Ectodermal cell (in vitro differentiated cells): ENCODE measurements around the gene GAP43.

Experiments
- H3K27ac ChIP-seq: 2 replicates; pipeline ENCODE4 v1.7.0; 2013; ENCODE audit warnings: mild to moderate bottlenecking, low read depth, low read length; ENCODE audit not compliant: insufficient read depth, poor library complexity, severe bottlenecking
- H3K27me3 ChIP-seq: 2 replicates; pipeline ENCODE4 v1.7.0; 2013; ENCODE audit warnings: mild to moderate bottlenecking, low read length; ENCODE audit not compliant: insufficient read depth, control insufficient read depth, poor library complexity, severe bottlenecking
- H3K36me3 ChIP-seq: one replicate; pipeline ENCODE4 v1.7.0; 2013; ENCODE audit warnings: low read length; ENCODE audit not compliant: control insufficient read depth, insufficient read depth
- H3K4me1 ChIP-seq: one replicate; pipeline ENCODE4 v1.7.0; 2013; ENCODE audit warnings: low read length; ENCODE audit not compliant: control insufficient read depth, insufficient read depth
- H3K4me3 ChIP-seq: 2 replicates; pipeline ENCODE4 v1.7.0; 2013; ENCODE audit warnings: low read depth, low read length, control low read depth; ENCODE audit not compliant: insufficient read depth
- H3K9me3 ChIP-seq: 2 replicates; pipeline ENCODE4 v1.7.0; 2013; ENCODE audit warnings: mild to moderate bottlenecking, low read length, moderate library complexity; ENCODE audit not compliant: control insufficient read depth
- WGBS, 2 experiments: methylation state at CpG; one replicate each; pipeline ENCODE4 v1.1.7; 2013; ENCODE audit warnings: missing lambda C conversion rate in 2 of 2; 5-methylcytosine and 5-hydroxymethylcytosine counted together

Gene GAP43

GRCh38 chr3:115708540-115708939 lies 85.2 kb downstream of the GAP43 start:
- Histone ChIP-seq H3K9me3 (no peaks in the 10 kb centered on the region), H3K4me1 (no peaks in the 10 kb centered on the region), H3K36me3 (no peaks in the 10 kb centered on the region), H3K27ac (no peak overlapping the region), H3K27me3 (no peaks in the 10 kb centered on the region), H3K4me3 (no peak overlapping the region)
- 82 to 92% methylated on average over 2 of the region's 2 CpGs for WGBS, 2 experiments

DNA sequence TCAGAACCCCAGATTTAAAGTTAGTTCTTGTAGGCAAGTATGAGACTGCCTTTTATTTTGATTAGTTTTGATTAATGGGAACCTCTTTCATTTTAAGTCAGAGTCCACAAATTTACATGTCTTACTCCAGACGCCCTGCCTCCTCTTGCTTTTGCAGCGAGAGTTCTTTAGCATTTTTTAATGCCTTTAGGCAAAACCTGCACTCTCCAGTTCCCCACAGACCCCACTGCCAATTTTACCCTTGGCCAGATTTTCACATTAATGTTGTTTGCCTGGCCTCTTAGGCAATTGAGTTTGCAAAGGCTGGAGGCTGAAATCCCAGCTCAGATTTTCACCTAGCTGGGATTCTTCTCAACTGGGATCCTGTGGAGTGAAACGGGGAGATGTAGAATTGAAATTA lies 85.8 kb downstream of the GAP43 start:
- 75 to 80% methylated on average over 2 of the region's 3 CpGs for whole genome bisulfite sequencing, 2 experiments
- H3K9me3 ChIP-seq, result no peaks in the 10 kb centered on the region
- H3K36me3 ChIP-seq, result no peaks in the 10 kb centered on the region
- no peaks in the 10 kb centered on the region for H3K27me3 ChIP-seq
- no peak overlapping the region for H3K27ac ChIP-seq
- no peak overlapping the region for H3K4me3 ChIP-seq
- no peaks in the 10 kb centered on the region for H3K4me1 ChIP-seq

DNA sequence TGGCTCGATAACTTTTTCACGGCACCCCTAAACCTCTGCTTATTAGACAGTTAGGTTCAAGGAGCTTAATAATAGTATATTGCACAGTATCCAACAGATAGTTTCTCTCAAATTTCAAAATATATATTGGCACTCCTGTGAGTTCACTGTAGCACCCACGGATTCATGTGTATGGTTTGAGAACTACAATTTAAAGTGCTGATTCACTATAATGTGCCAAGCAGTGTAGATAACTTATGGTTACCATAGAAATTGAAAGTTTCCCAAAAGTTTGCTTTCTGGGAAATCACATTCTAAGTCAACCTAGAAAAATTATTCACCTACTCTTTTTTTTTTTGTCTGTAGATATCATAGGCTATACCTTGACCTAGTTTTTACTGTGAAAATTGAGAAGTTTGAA lies 86.6 kb downstream of the GAP43 start:
- Histone ChIP-seq H3K9me3 (no peaks in the 10 kb centered on the region), H3K4me1 (no peaks in the 10 kb centered on the region), H3K27ac (no peak overlapping the region), H3K27me3 (no peaks in the 10 kb centered on the region), H3K4me3 (no peak overlapping the region), H3K36me3 (no peaks in the 10 kb centered on the region)
- WGBS, 2 experiments, result 88 to 98% methylated on average over 1 to 3 of the region's 3 CpGs

GRCh38 chr3:115710799-115711198 lies 87.5 kb downstream of the GAP43 start:
- H3K9me3 ChIP-seq, result no peaks in the 10 kb centered on the region
- no peaks in the 10 kb centered on the region for H3K27me3 ChIP-seq
- no peak overlapping the region for H3K27ac ChIP-seq
- H3K4me1 ChIP-seq, result no peaks in the 10 kb centered on the region
- 71% methylated on average over 1 of the region's 2 CpGs; no CpG with 5 or more reads in 1 of the 2 experiments for WGBS, 2 experiments
- no peak overlapping the region for H3K4me3 ChIP-seq
- no peaks in the 10 kb centered on the region for H3K36me3 ChIP-seq

GRCh38 chr3:115712871-115713270 lies 89.6 kb downstream of the GAP43 start:
- no peak overlapping the region for H3K4me3 ChIP-seq
- H3K9me3 ChIP-seq, result no peaks in the 10 kb centered on the region
- no peaks in the 10 kb centered on the region for H3K27me3 ChIP-seq
- WGBS, 2 experiments, result 0 to 2% methylated on average over 1 of the region's 1 CpG
- no peak overlapping the region for H3K27ac ChIP-seq
- no peaks in the 10 kb centered on the region for H3K36me3 ChIP-seq
- no peaks in the 10 kb centered on the region for H3K4me1 ChIP-seq

GRCh38 chr3:115713284-115713683 lies 90.0 kb downstream of the GAP43 start:
- Histone ChIP-seq H3K27ac (no peak overlapping the region), H3K27me3 (no peaks in the 10 kb centered on the region), H3K4me3 (no peak overlapping the region), H3K9me3 (no peaks in the 10 kb centered on the region), H3K36me3 (no peaks in the 10 kb centered on the region), H3K4me1 (no peaks in the 10 kb centered on the region)
- 86 to 92% methylated on average over 5 of the region's 5 CpGs for WGBS, 2 experiments

GRCh38 chr3:115715241-115715745 lies 92.0 kb downstream of the GAP43 start:
- Histone ChIP-seq H3K27ac (no peak overlapping the region), H3K27me3 (no peaks in the 10 kb centered on the region), H3K36me3 (no peaks in the 10 kb centered on the region), H3K4me3 (no peak overlapping the region), H3K9me3 (no peaks in the 10 kb centered on the region), H3K4me1 (no peaks in the 10 kb centered on the region)
- whole genome bisulfite sequencing, 2 experiments, result 92 to 94% methylated on average over 3 to 4 of the region's 4 CpGs

DNA sequence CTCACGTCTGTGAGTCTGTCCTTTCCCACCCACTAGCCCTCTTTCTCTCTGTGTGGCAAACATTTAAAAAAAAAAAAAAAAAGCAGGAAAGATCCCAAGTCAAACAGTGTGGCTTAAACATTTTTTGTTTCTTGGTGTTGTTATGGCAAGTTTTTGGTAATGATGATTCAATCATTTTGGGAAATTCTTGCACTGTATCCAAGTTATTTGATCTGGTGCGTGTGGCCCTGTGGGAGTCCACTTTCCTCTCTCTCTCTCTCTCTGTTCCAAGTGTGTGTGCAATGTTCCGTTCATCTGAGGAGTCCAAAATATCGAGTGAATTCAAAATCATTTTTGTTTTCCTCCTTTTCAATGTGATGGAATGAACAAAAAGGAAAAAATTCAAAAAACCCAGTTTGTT lies 97.7 kb downstream of the GAP43 start:
- Histone ChIP-seq H3K4me3 (no peak overlapping the region), H3K9me3 (no peaks in the 10 kb centered on the region), H3K36me3 (no peaks in the 10 kb centered on the region), H3K27ac (no peak overlapping the region), H3K4me1 (no peaks in the 10 kb centered on the region), H3K27me3 (no peaks in the 10 kb centered on the region)
- WGBS, 2 experiments, result 87 to 94% methylated on average over 2 to 4 of the region's 4 CpGs

DNA sequence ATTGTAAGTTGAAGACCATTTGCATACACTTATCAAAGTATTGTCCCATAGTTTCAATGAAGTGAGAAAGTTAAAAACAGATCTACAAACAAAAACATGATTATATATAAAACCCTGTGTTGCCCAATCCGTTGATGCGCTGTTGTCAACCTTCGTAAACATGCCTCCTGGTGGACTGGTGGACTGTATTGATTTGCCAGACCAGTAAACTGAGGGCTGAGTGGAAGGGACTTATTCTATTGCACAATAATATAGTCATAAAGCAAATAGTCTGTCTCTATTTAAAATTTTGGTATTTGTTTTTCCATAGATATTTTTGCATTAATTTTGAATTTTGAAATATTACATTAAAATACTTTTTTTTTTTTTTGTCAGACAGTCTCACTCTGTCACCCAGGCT lies 102.5 kb downstream of the GAP43 start:
- no peaks in the 10 kb centered on the region for H3K36me3 ChIP-seq
- no peaks in the 10 kb centered on the region for H3K4me1 ChIP-seq
- 94 to 95% methylated on average over 3 of the region's 3 CpGs for WGBS, 2 experiments
- H3K27ac ChIP-seq, result no peak overlapping the region
- no peaks in the 10 kb centered on the region for H3K9me3 ChIP-seq
- no peaks in the 10 kb centered on the region for H3K27me3 ChIP-seq
- H3K4me3 ChIP-seq, result no peak overlapping the region

DNA sequence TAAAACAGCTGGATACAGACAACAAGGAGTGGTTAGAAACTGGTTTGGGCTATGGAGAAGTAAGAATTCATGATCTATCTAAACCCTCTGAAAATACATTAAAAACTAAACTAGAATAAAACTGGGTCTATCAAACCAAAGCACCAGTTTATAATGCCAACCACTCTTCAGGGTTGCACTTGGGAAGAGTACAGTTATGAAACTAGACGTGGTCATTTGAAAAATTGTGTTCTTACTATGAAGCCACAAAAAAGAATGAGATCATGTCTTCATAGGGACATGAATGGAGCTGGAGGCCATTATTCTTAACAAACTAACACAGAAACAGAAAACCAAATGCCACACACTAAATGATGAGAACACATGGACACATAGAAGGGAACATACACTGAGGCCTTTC lies 103.8 kb downstream of the GAP43 start:
- whole genome bisulfite sequencing, 2 experiments, result 67 to 88% methylated on average over 1 of the region's 1 CpG
- Histone ChIP-seq H3K27me3 (no peaks in the 10 kb centered on the region), H3K9me3 (no peaks in the 10 kb centered on the region), H3K4me1 (no peaks in the 10 kb centered on the region), H3K36me3 (no peaks in the 10 kb centered on the region), H3K27ac (no peak overlapping the region), H3K4me3 (no peak overlapping the region)

GRCh38 chr3:115728013-115728412 lies 104.7 kb downstream of the GAP43 start:
- no peak overlapping the region for H3K4me3 ChIP-seq
- H3K27ac ChIP-seq, result no peak overlapping the region
- no peaks in the 10 kb centered on the region for H3K36me3 ChIP-seq
- no peaks in the 10 kb centered on the region for H3K27me3 ChIP-seq
- H3K4me1 ChIP-seq, result no peaks in the 10 kb centered on the region
- no peaks in the 10 kb centered on the region for H3K9me3 ChIP-seq
